Mesendoderm (in vitro differentiated cells): ENCODE results near the gene FBRSL1.

Source experiments
- DNase-seq: peaks from one replicate; pipeline ENCODE4 v3.0.0; 2013
- H2AK5ac ChIP-seq: 2 replicates; pipeline ENCODE4 v1.6.1; 2013; ENCODE audit warnings: low read length, inconsistent platforms
- H2BK120ac ChIP-seq: 2 replicates; pipeline ENCODE4 v1.6.1; 2013; ENCODE audit warnings: low read depth, mild to moderate bottlenecking, low read length, moderate library complexity, mixed read lengths
- H2BK15ac ChIP-seq: replicated peaks from 2 replicates; pipeline ENCODE4 v1.6.1; 2013; ENCODE audit warnings: low read depth, mild to moderate bottlenecking, moderate library complexity
- H2BK5ac ChIP-seq: 2 replicates; pipeline ENCODE4 v1.6.1; 2013; ENCODE audit warnings: low read length, inconsistent platforms
- H3K18ac ChIP-seq: 2 replicates; pipeline ENCODE4 v1.6.1; 2013; ENCODE audit warnings: mild to moderate bottlenecking, low read length, mixed read lengths
- H3K23ac ChIP-seq: one replicate; pipeline ENCODE4 v1.6.1; 2013; ENCODE audit warnings: low read length
- H3K27ac ChIP-seq: 2 replicates; pipeline ENCODE4 v1.5.1; 2013; ENCODE audit warnings: low read depth, mild to moderate bottlenecking, inconsistent platforms, low read length, moderate library complexity
- H3K27me3 ChIP-seq: 2 replicates; pipeline ENCODE4 v1.6.1; 2013; ENCODE audit warnings: low read length, control low read depth, mild to moderate bottlenecking, inconsistent platforms; ENCODE audit not compliant: insufficient read depth, poor library complexity
- H3K36me3 ChIP-seq: 2 replicates; pipeline ENCODE4 v1.6.1; 2013; ENCODE audit warnings: low read length, inconsistent platforms; ENCODE audit not compliant: control insufficient read depth, insufficient read depth
- H3K4ac ChIP-seq: one replicate; pipeline ENCODE4 v1.6.1; 2013; ENCODE audit warnings: low read depth, mild to moderate bottlenecking, low read length, moderate library complexity
- H3K4me1 ChIP-seq: 2 replicates; pipeline ENCODE4 v1.6.1; 2013; ENCODE audit warnings: low read depth, low read length, inconsistent platforms; ENCODE audit not compliant: control insufficient read depth
- H3K4me2 ChIP-seq: 2 replicates; pipeline ENCODE4 v1.6.1; 2013; ENCODE audit warnings: low read length
- H3K4me3 ChIP-seq: 2 replicates; pipeline ENCODE4 v1.5.1; 2013; ENCODE audit warnings: mild to moderate bottlenecking, low read length
- H3K56ac ChIP-seq: one replicate; pipeline ENCODE4 v1.6.1; 2013; ENCODE audit warnings: low read length
- H3K79me1 ChIP-seq: 2 replicates; pipeline ENCODE4 v1.6.1; 2013; ENCODE audit warnings: low read length, inconsistent platforms
- H3K79me2 ChIP-seq: 2 replicates; pipeline ENCODE4 v1.6.1; 2013; ENCODE audit warnings: mild to moderate bottlenecking, low read length; ENCODE audit not compliant: control insufficient read depth, insufficient read depth
- H3K9ac ChIP-seq: 2 replicates; pipeline ENCODE4 v1.6.1; 2013; ENCODE audit warnings: low read length, inconsistent platforms
- H4K5ac ChIP-seq: one replicate; pipeline ENCODE4 v1.6.1; 2013; ENCODE audit warnings: low read length
- H4K8ac ChIP-seq: one replicate; pipeline ENCODE4 v1.6.1; 2013; ENCODE audit warnings: low read depth, mild to moderate bottlenecking, control low read depth, low read length, moderate library complexity
- WGBS: extraction: QIAGEN DNeasy Blood & Tissue Kit; methylation state at CpG from one replicate; pipeline ENCODE4 v1.1.7; 2013; ENCODE audit warnings: low lambda C conversion rate, missing lambda C conversion rate; ENCODE audit not compliant: insufficient coverage; ENCODE audit errors: extremely low coverage; 5-methylcytosine and 5-hydroxymethylcytosine counted together

FBRSL1 gene

GRCh38 chr12:132549059-132549458, 59.1 kb downstream of the FBRSL1 start:
- H3K79me2 ChIP-seq = no peaks in the 10 kb centered on the region
- H3K4me2 ChIP-seq = no peak overlapping the region
- no peaks in the 10 kb centered on the region for H3K36me3 ChIP-seq
- H3K27ac ChIP-seq = no peak overlapping the region
- no peak overlapping the region for H4K8ac ChIP-seq
- no peak overlapping the region for H3K18ac ChIP-seq
- H2AK5ac ChIP-seq = no peak overlapping the region
- WGBS = no CpG with 5 or more reads among the region's 33 CpGs
- no peak overlapping the region for H3K56ac ChIP-seq
- H2BK5ac ChIP-seq = no peak overlapping the region
- H3K9ac ChIP-seq = no peak overlapping the region
- no peak overlapping the region for H4K5ac ChIP-seq
- no peaks in the 10 kb centered on the region for H3K27me3 ChIP-seq
- H3K4me3 ChIP-seq = no peak overlapping the region
- no peak for DNase-seq
- H2BK120ac ChIP-seq = no peak overlapping the region
- no peaks in the 10 kb centered on the region for H3K79me1 ChIP-seq
- no peak overlapping the region for H2BK15ac ChIP-seq
- H3K4me1 ChIP-seq = no peaks in the 10 kb centered on the region
- H3K23ac ChIP-seq = no peak overlapping the region
- H3K4ac ChIP-seq = no peak overlapping the region

GRCh38 chr12:132550014-132550802, 60.3 kb downstream of the FBRSL1 start:
- Histone ChIP-seq H3K27me3 (no peaks in the 10 kb centered on the region), H4K8ac (no peak overlapping the region), H3K4me1 (no peaks in the 10 kb centered on the region), H2BK120ac (no peak overlapping the region), H3K79me1 (no peaks in the 10 kb centered on the region), H3K4ac (no peak overlapping the region), H2AK5ac (no peak overlapping the region), H3K56ac (peak overlapping the region; percentile 30), H3K4me2 (peak overlapping the region; percentile 37), H3K36me3 (no peaks in the 10 kb centered on the region), H3K4me3 (no peak overlapping the region), H3K18ac (no peak overlapping the region), H2BK15ac (no peak overlapping the region), H3K79me2 (no peaks in the 10 kb centered on the region), H3K9ac (peak overlapping the region; percentile 13), H3K23ac (no peak overlapping the region), H2BK5ac (no peak overlapping the region), H4K5ac (no peak overlapping the region), H3K27ac (no peak overlapping the region)
- no CpG with 5 or more reads among the region's 43 CpGs for WGBS
- DNase-seq = peak; percentile 76

GRCh38 chr12:132550830-132551640, 61.1 kb downstream of the FBRSL1 start:
- Histone ChIP-seq H2BK5ac (no peak overlapping the region), H2BK15ac (no peak overlapping the region), H3K23ac (no peak overlapping the region), H2BK120ac (no peak overlapping the region), H4K8ac (no peak overlapping the region), H3K9ac (no peak overlapping the region), H3K27me3 (no peaks in the 10 kb centered on the region), H2AK5ac (no peak overlapping the region), H3K4ac (no peak overlapping the region), H3K18ac (no peak overlapping the region), H3K36me3 (no peaks in the 10 kb centered on the region), H4K5ac (no peak overlapping the region), H3K4me2 (no peak overlapping the region), H3K79me2 (no peaks in the 10 kb centered on the region), H3K4me1 (no peaks in the 10 kb centered on the region), H3K27ac (no peak overlapping the region), H3K56ac (no peak overlapping the region), H3K79me1 (no peaks in the 10 kb centered on the region), H3K4me3 (no peak overlapping the region)
- DNase-seq = no peak
- no CpG with 5 or more reads among the region's 30 CpGs for WGBS

GRCh38 chr12:132551641-132552031, 61.7 kb downstream of the FBRSL1 start:
- Histone ChIP-seq H3K79me1 (no peaks in the 10 kb centered on the region), H3K79me2 (no peaks in the 10 kb centered on the region), H3K23ac (no peak overlapping the region), H2BK15ac (no peak overlapping the region), H3K4ac (no peak overlapping the region), H3K4me1 (no peaks in the 10 kb centered on the region), H2BK5ac (no peak overlapping the region), H3K56ac (no peak overlapping the region), H3K4me3 (no peak overlapping the region), H3K9ac (no peak overlapping the region), H3K27ac (no peak overlapping the region), H3K4me2 (no peak overlapping the region), H3K36me3 (no peaks in the 10 kb centered on the region), H3K27me3 (no peaks in the 10 kb centered on the region), H2AK5ac (no peak overlapping the region), H4K5ac (no peak overlapping the region), H3K18ac (no peak overlapping the region), H2BK120ac (no peak overlapping the region), H4K8ac (no peak overlapping the region)
- DNase-seq = no peak
- no CpG with 5 or more reads among the region's 16 CpGs for WGBS

GRCh38 chr12:132554845-132555630, 65.1 kb downstream of the FBRSL1 start:
- no peaks in the 10 kb centered on the region for H3K27me3 ChIP-seq
- H2BK15ac ChIP-seq = no peak overlapping the region
- WGBS = no CpG with 5 or more reads among the region's 53 CpGs
- H4K5ac ChIP-seq = no peak overlapping the region
- DNase-seq = peak; percentile 45
- no peak overlapping the region for H3K27ac ChIP-seq
- H3K4ac ChIP-seq = no peak overlapping the region
- H3K9ac ChIP-seq = no peak overlapping the region
- no peaks in the 10 kb centered on the region for H3K36me3 ChIP-seq
- no peak overlapping the region for H3K18ac ChIP-seq
- no peaks in the 10 kb centered on the region for H3K4me1 ChIP-seq
- no peak overlapping the region for H3K4me2 ChIP-seq
- H3K79me1 ChIP-seq = no peaks in the 10 kb centered on the region
- no peak overlapping the region for H4K8ac ChIP-seq
- H3K79me2 ChIP-seq = no peaks in the 10 kb centered on the region
- H2BK5ac ChIP-seq = no peak overlapping the region
- H3K4me3 ChIP-seq = no peak overlapping the region
- H2BK120ac ChIP-seq = no peak overlapping the region
- no peak overlapping the region for H3K23ac ChIP-seq
- H2AK5ac ChIP-seq = no peak overlapping the region
- no peak overlapping the region for H3K56ac ChIP-seq
